Measurements from ENCODE around the gene AHCYL2. TPM values are rescaled to one million over a fixed set of nuclear protein-coding genes. Genes with fewer than 3 reads are reported as not detected.
A peak's percentile ranks its signal among the peaks of the same experiment; 100 is the strongest.

Gene AHCYL2
- total RNA-seq, 6 experiments from 2014 or later, result 6.8 to 12.4 (median 8.8) TPM

DNA sequence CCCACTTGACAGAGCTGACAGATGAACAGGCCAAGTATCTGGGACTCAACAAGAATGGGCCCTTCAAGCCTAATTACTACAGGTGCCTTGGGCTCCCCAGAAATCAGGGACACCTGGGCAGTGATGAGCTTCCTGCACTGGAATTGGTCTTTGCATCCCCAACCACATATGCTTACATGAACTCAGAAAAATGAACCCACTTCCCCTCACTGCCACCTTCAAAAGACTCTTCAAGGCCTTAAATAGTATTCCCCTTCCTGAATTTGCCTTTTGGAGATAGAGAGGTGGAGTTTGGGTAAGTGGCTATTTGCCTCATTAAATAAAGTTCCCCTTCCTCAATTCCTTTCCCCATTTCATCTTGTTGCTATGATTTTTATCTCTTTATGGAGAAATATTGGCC, 201.7 kb downstream of the AHCYL2 start:
- no peaks in the 10 kb centered on the region for H3K9me3 Mint-ChIP-seq

DNA sequence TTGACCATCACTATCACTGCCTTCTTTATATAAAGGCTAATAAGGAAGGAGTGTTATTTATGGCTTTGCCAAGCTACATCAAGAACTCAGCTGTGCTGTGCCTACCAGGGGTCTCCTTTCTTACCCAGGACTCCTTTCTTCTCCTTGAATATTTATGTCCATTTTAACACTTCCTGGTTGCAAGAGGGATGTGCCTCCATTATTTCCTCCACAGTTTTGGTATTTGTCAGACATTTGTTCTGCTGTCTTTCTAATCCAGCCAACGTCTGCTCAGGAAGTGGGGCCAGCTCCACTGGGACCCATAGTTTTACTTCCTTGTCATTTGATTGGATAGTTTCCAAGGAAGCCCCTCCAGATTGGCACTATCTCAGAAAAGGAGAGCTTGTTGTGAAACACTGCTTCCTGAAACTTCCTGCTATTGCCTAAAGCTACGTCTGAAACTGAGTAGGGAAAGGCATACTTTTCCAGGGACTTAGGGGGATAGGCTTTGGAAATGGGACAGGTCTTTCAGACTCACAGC, 202.8 kb downstream of the AHCYL2 start:
- Mint-ChIP-seq H3K27ac (no peak overlapping the region), H3K27me3 (ENCODE audit: insufficient read depth) (peaks cover 3% of the 10 kb centered on the region; the same call in 1 of the 2 replicates)
- no peak for DNase-seq

More for the DNA sequence above, 201.7 kb downstream of the AHCYL2 start:
- no peak overlapping the region for H3K4me3 Mint-ChIP-seq
- H3K4me1 Mint-ChIP-seq (ENCODE audit: low read depth), result peaks cover 7% of the 10 kb centered on the region; the same call in 1 of the 2 replicates
- H3K27ac Mint-ChIP-seq, result no peak overlapping the region
- no peak for DNase-seq
- TF ChIP-seq, protein P1, sequence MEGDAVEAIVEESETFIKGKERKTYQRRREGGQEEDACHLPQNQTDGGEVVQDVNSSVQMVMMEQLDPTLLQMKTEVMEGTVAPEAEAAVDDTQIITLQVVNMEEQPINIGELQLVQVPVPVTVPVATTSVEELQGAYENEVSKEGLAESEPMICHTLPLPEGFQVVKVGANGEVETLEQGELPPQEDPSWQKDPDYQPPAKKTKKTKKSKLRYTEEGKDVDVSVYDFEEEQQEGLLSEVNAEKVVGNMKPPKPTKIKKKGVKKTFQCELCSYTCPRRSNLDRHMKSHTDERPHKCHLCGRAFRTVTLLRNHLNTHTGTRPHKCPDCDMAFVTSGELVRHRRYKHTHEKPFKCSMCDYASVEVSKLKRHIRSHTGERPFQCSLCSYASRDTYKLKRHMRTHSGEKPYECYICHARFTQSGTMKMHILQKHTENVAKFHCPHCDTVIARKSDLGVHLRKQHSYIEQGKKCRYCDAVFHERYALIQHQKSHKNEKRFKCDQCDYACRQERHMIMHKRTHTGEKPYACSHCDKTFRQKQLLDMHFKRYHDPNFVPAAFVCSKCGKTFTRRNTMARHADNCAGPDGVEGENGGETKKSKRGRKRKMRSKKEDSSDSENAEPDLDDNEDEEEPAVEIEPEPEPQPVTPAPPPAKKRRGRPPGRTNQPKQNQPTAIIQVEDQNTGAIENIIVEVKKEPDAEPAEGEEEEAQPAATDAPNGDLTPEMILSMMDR (IDR thresholded peaks at IDR 0.05), result no peak
- peaks cover 3% of the 10 kb centered on the region; the same call in 1 of the 2 replicates for H3K27me3 Mint-ChIP-seq (ENCODE audit: insufficient read depth)
- H3K36me3 Mint-ChIP-seq (ENCODE audit: low read depth), result peaks cover 6% of the 10 kb centered on the region; the same call in 1 of the 2 replicates

DNA sequence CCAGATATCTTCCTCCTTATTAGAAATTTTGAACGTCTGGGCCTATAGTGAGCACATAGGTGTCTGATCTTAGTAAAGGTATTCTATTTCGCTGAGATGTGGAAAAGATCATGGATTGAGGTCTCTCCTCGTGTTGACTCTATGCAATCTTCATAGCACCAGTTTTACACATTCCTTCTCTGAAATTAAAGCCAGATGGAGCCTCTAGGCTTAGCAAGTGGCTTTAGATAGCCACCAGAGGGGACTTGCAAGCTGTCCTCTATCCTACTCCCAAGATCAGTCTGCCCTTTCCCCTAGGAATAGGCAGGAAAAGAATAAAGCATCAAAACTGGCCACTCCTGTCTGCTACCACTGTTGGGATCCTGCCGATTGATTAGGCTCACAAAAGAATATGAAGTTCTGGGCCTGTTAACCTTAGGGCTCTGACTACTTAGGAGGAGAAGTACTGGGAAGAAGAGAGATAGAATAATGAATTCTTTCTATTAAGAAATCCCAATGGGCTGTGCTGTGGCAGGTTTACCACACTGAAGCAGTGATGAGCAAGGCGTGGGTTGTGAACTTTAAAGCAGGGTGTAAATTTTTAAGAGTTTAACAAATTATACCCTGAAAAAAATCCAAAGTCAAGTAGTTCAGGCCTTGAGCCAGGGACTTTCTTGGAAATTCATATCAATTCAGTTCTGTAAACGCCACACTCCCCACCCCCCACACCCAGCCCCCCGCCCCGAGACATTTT, 207.2 kb downstream of the AHCYL2 start:
- Mint-ChIP-seq H3K27me3 (ENCODE audit: insufficient read depth) (peaks cover 6% of the 10 kb centered on the region), H3K4me3 (no peak overlapping the region), H3K36me3 (ENCODE audit: low read depth) (peaks cover 6% of the 10 kb centered on the region; the same call in 1 of the 2 replicates), H3K27ac (no peak overlapping the region), H3K4me1 (ENCODE audit: low read depth) (peaks cover 24% of the 10 kb centered on the region), H3K9me3 (no peaks in the 10 kb centered on the region)
- no peak for DNase-seq
- TF ChIP-seq, protein P1 (IDR thresholded peaks at IDR 0.05), result no peak

More for the DNA sequence above, 202.8 kb downstream of the AHCYL2 start:
- TF ChIP-seq, protein P1 (IDR thresholded peaks at IDR 0.05), result no peak
- Mint-ChIP-seq H3K4me1 (ENCODE audit: low read depth) (peaks cover 13% of the 10 kb centered on the region), H3K36me3 (ENCODE audit: low read depth) (peaks cover 6% of the 10 kb centered on the region; the same call in 1 of the 2 replicates), H3K9me3 (no peaks in the 10 kb centered on the region), H3K4me3 (no peak overlapping the region)

DNA sequence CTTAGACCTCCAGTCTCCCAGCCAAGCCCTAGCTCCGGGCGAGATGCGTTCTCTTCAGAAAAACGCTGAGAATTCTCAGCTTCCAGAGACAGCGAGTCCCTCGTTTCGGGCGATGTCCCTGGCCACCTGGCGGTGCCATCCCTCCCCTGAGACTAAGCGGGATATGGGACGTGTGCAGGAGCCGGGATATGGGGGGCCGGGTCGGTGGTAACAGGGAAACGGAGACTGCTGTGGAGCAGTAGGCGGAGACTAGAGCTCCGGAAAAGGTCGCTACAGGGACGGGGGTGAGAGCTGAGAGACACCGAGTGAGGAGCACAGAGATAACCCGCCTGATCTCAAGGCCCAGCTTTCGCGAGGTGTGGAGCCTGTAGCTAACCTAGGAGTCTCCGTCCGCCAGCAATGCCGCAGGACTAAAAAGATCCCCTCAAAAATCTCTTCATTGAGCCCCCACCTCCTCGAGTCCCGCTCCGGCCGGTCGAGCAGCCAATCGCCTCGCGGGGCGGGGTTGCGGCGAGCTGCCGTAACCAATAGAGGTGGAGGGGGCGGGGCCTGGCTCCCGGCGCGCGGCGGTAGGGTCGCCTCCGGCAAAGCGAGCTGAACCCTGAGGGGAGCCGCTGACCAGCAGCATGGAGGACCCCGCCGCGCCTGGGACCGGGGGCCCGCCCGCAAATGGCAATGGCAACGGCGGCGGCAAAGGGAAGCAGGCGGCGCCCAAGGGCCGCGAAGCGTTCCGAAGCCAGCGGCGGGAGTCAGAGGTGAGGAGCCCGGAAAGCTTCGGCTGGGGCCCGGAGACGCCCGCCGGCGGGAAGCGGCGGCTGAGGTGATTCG, 209.2 kb downstream of the AHCYL2 start, which contains the start of gene STRIP2:
TSS of gene STRIP2 (plus strand) at position 586 of the 828 bp plus-strand sequence. CDS start at position 627, 41 bp downstream.
- Mint-ChIP-seq H3K4me3 (peak within 1 kb of the TSS; percentile 94), H3K36me3 (ENCODE audit: low read depth) (no peaks in the 10 kb centered on the region), H3K27me3 (ENCODE audit: insufficient read depth) (peaks cover 6% of the 10 kb centered on the region), H3K4me1 (ENCODE audit: low read depth) (peaks cover 34% of the 10 kb centered on the region), H3K9me3 (no peaks in the 10 kb centered on the region), H3K27ac (peak within 1 kb of the TSS; percentile 62)
- DNase-seq, result peak; percentile 69
- TF ChIP-seq, protein P1 (IDR thresholded peaks at IDR 0.05), result peak; percentile 60

DNA sequence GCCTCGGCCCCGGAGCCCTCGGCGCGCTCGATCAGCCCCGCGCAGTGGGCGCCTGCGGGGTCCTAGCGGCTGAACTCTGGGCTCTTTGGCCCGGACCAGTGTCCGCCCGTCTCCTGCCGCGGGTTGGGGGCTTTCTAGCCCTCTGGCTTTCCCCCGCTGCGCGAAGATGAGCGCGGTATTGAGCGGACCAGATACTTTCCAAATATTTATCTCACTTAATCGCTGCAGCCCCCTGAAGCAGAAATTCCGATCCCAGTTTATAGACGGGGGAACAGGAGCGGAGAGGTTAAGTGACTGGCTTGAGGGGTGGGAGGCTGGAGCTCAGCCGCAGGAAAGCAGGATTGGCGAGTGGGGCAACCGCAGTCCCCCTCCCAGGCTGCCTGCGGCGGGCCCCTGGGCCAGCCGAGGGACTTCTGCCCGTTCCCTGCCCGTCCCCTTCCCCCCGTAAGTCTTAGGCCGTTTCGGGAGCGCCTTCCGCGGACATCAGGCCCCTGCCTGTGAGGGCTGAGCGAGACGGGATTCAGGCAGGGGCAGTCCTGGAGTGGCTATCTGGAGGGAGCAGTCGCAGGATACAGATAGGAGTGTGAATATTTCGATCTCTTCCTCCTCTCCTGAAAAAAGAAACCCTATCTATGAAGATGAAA, 210.0 kb downstream of the AHCYL2 start:
- Mint-ChIP-seq H3K27ac (no peak overlapping the region), H3K27me3 (ENCODE audit: insufficient read depth) (peaks cover 3% of the 10 kb centered on the region)
- DNase-seq, result no peak

More for the DNA sequence above, 210.0 kb downstream of the AHCYL2 start:
- Mint-ChIP-seq H3K36me3 (ENCODE audit: low read depth) (no peaks in the 10 kb centered on the region), H3K9me3 (no peaks in the 10 kb centered on the region), H3K4me3 (peak overlapping the region; percentile 94), H3K4me1 (ENCODE audit: low read depth) (peaks cover 41% of the 10 kb centered on the region)
- TF ChIP-seq, protein P1 (IDR thresholded peaks at IDR 0.05), result no peak
